ENCODE measurements around the gene COL5A1. TPM values are rescaled to one million over a fixed set of nuclear protein-coding genes. Genes with fewer than 3 reads are reported as not detected.
A peak's percentile ranks its signal among the peaks of the same experiment; 100 is the strongest.

The COL5A1 gene
- total RNA-seq, 1 donor from 2014 or later, result 13.9 TPM

DNA sequence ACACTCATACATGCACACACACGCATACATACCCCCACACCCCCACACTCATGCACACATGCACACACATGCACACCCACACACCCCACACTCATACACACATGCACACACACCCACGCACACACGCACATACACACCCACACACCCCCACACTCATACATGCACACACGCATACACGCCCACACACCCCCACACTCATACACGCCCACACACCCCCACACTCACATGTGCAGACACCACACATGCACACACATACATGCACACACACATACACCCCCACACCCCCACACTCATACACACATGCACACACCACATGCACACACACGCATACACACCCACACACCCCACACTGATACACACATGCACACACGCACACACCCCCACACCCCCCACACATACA, 118.3 kb downstream of the COL5A1 start:
- no peaks in the 10 kb centered on the region for H3K9me3 ChIP-seq (replicated peaks)
- H3K4me3 ChIP-seq, result no peak overlapping the region
- intact Hi-C loops (cut with micrococcal nuclease), result no loop called here
- TF ChIP-seq, protein P1, sequence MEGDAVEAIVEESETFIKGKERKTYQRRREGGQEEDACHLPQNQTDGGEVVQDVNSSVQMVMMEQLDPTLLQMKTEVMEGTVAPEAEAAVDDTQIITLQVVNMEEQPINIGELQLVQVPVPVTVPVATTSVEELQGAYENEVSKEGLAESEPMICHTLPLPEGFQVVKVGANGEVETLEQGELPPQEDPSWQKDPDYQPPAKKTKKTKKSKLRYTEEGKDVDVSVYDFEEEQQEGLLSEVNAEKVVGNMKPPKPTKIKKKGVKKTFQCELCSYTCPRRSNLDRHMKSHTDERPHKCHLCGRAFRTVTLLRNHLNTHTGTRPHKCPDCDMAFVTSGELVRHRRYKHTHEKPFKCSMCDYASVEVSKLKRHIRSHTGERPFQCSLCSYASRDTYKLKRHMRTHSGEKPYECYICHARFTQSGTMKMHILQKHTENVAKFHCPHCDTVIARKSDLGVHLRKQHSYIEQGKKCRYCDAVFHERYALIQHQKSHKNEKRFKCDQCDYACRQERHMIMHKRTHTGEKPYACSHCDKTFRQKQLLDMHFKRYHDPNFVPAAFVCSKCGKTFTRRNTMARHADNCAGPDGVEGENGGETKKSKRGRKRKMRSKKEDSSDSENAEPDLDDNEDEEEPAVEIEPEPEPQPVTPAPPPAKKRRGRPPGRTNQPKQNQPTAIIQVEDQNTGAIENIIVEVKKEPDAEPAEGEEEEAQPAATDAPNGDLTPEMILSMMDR (IDR thresholded peaks at IDR 0.05; ENCODE audit: borderline replicate concordance), result no peak
- peaks cover 6% of the 10 kb centered on the region for H3K36me3 ChIP-seq
- no peaks in the 10 kb centered on the region for H3K4me1 ChIP-seq
- H3K27me3 ChIP-seq (ENCODE audit: low read depth), result no peaks in the 10 kb centered on the region
- DNase-seq, result no peak
- no peak overlapping the region for H3K27ac ChIP-seq (replicated peaks)

- TF ChIP-seq, protein P1 (IDR thresholded peaks at IDR 0.05; ENCODE audit: borderline replicate concordance), result no peak
- Histone ChIP-seq H3K36me3 (peaks cover 6% of the 10 kb centered on the region), H3K4me1 (peaks cover 7% of the 10 kb centered on the region), H3K9me3 (replicated peaks) (no peaks in the 10 kb centered on the region), H3K4me3 (no peak overlapping the region), H3K27me3 (ENCODE audit: low read depth) (no peaks in the 10 kb centered on the region), H3K27ac (replicated peaks) (no peak overlapping the region)
- intact Hi-C loops (cut with micrococcal nuclease), result no loop called here
- no peak for DNase-seq
These were observed 119.3 kb downstream of the COL5A1 start for GRCh38 chr9:134760750-134761420.

DNA sequence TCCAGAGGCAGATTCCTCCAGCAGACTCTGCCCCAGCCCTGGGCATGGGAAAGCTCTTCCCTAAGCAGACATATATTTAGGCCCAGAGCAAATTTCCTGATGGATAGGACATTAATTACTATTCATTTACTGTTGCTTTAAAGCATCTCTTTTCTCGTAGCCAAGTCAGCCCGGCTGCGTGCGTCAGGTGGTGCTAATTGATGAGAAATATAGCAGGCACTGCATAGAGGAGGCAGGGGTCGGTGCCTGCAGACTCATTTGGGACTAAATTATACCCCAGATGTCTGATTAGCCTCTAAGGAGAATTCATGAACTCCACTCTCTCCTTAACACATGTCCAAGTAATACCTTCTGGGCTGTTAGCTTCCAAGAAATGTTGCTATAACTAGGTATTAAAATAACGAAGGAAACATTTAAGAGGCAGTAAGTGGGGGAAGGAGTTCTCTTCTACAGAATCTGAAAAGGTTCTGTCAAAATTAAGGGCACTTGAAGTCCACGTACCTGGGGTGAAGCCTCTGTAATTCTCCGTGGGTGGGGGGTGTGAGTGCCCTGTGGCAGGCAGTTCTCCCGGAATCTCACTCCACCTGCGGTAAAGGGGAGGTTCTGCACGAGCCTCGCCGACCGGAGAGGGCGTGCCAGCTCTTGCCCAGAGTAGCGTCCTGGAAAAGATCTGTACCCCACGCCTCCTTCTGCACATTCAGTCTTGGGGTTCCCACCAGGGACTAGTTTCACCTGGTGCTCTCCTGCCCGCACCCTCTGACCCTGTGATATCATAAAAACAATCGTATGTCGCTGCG, 123.1 kb downstream of the COL5A1 start:
- no peak overlapping the region for H3K4me3 ChIP-seq
- no peak overlapping the region for H3K27ac ChIP-seq (replicated peaks)
- no peaks in the 10 kb centered on the region for H3K9me3 ChIP-seq (replicated peaks)
- peaks cover 18% of the 10 kb centered on the region for H3K4me1 ChIP-seq
- H3K36me3 ChIP-seq, result peaks cover 6% of the 10 kb centered on the region
- no peaks in the 10 kb centered on the region for H3K27me3 ChIP-seq (ENCODE audit: low read depth)
- intact Hi-C loops (cut with micrococcal nuclease), result no loop called here
- DNase-seq, result no peak
- TF ChIP-seq, protein P1 (IDR thresholded peaks at IDR 0.05; ENCODE audit: borderline replicate concordance), result no peak

- Histone ChIP-seq H3K36me3 (peaks cover 6% of the 10 kb centered on the region), H3K27ac (replicated peaks) (peak overlapping the region; percentile 9), H3K9me3 (replicated peaks) (no peaks in the 10 kb centered on the region), H3K27me3 (ENCODE audit: low read depth) (no peaks in the 10 kb centered on the region), H3K4me1 (peaks cover 23% of the 10 kb centered on the region), H3K4me3 (no peak overlapping the region)
- TF ChIP-seq, protein P1 (IDR thresholded peaks at IDR 0.05; ENCODE audit: borderline replicate concordance), result no peak
- DNase-seq, result no peak
- intact Hi-C loops (cut with micrococcal nuclease), result no loop called here
These were observed 124.2 kb downstream of the COL5A1 start for GRCh38 chr9:134765785-134766184.

- intact Hi-C loops (cut with micrococcal nuclease), result no loop called here
- no peaks in the 10 kb centered on the region for H3K27me3 ChIP-seq (ENCODE audit: low read depth)
- H3K27ac ChIP-seq (replicated peaks), result no peak overlapping the region
- DNase-seq, result no peak
- H3K9me3 ChIP-seq (replicated peaks), result no peaks in the 10 kb centered on the region
- peaks cover 6% of the 10 kb centered on the region for H3K36me3 ChIP-seq
- TF ChIP-seq, protein P1 (IDR thresholded peaks at IDR 0.05; ENCODE audit: borderline replicate concordance), result no peak
- peaks cover 31% of the 10 kb centered on the region for H3K4me1 ChIP-seq
- H3K4me3 ChIP-seq, result no peak overlapping the region
These were observed 125.0 kb downstream of the COL5A1 start for GRCh38 chr9:134766587-134766986.
